SJCRH30 (cell line): ENCODE results near the gene KPTN. TPM values are rescaled to one million over a fixed set of nuclear protein-coding genes. Genes with fewer than 3 reads are reported as not detected.
A peak's percentile ranks its signal among the peaks of the same experiment; 100 is the strongest.

Experiments used
- DNase-seq, 2 experiments: peaks; one replicate each; pipeline ENCODE4 v3.0.0-alpha.2; 2015 to 2020
- H3K27ac ChIP-seq: fragments of 250-450 bp; sonication (Bioruptor Pico); 2 replicates; pipeline ENCODE4 v1.5.1; 2020; ENCODE audit warnings: mild to moderate bottlenecking, moderate library complexity
- H3K27me3 ChIP-seq: fragments of 250-450 bp; sonication (Bioruptor Pico); 2 replicates; pipeline ENCODE4 v1.5.1; 2020; ENCODE audit warnings: mild to moderate bottlenecking, moderate library complexity
- H3K36me3 ChIP-seq: fragments of 250-450 bp; sonication (Bioruptor Pico); 2 replicates; pipeline ENCODE4 v1.5.1; 2020; ENCODE audit warnings: mild to moderate bottlenecking, moderate library complexity
- H3K4me1 ChIP-seq: fragments of 250-450 bp; sonication (Bioruptor Pico); 2 replicates; pipeline ENCODE4 v1.5.1; 2020; ENCODE audit warnings: mild to moderate bottlenecking, moderate library complexity
- H3K4me3 ChIP-seq: fragments of 250-450 bp; sonication (Bioruptor Pico); 2 replicates; pipeline ENCODE4 v1.5.1; 2020; ENCODE audit warnings: mild to moderate bottlenecking, moderate library complexity
- H3K9me3 ChIP-seq: fragments of 250-450 bp; sonication (Bioruptor Pico); replicated peaks from 2 replicates; pipeline ENCODE4 v1.5.1; 2020; ENCODE audit warnings: mild to moderate bottlenecking, moderate library complexity
- total RNA-seq: library from RNA; depleted of rRNA; stranded (reverse); fragments of >200 nt; shearing (Covaris generic); gene quantifications from 2 replicates; pipeline ENCODE4 v1.2.3, GENCODE V29; 2014; rRNA removed

KPTN gene
- total RNA-seq, 1 experiment from 2014 or later, result 4.5 TPM

GRCh38 chr19:47432091-47432490 lies 51.9 kb downstream of the KPTN start:
- peaks cover 5% of the 10 kb centered on the region for H3K4me1 ChIP-seq
- no peak overlapping the region for H3K4me3 ChIP-seq
- no peaks in the 10 kb centered on the region for H3K9me3 ChIP-seq
- no peak for DNase-seq
- H3K27me3 ChIP-seq, result no peaks in the 10 kb centered on the region; the same call in 1 of the 2 replicates
- H3K27ac ChIP-seq, result no peak overlapping the region
- H3K36me3 ChIP-seq, result no peaks in the 10 kb centered on the region

GRCh38 chr19:47430041-47430802 lies 53.8 kb downstream of the KPTN start:
- Histone ChIP-seq H3K27me3 (no peaks in the 10 kb centered on the region), H3K4me3 (no peak overlapping the region), H3K27ac (no peak overlapping the region), H3K9me3 (no peaks in the 10 kb centered on the region), H3K36me3 (no peaks in the 10 kb centered on the region), H3K4me1 (peaks cover 5% of the 10 kb centered on the region)
- no peak for DNase-seq

GRCh38 chr19:47429140-47429793 lies 54.8 kb downstream of the KPTN start:
- Histone ChIP-seq H3K36me3 (no peaks in the 10 kb centered on the region), H3K27me3 (no peaks in the 10 kb centered on the region), H3K4me3 (no peak overlapping the region), H3K9me3 (no peaks in the 10 kb centered on the region), H3K4me1 (peaks cover 5% of the 10 kb centered on the region), H3K27ac (no peak overlapping the region)
- DNase-seq, result no peak

- Histone ChIP-seq H3K4me3 (peak overlapping the region; percentile 24), H3K9me3 (no peaks in the 10 kb centered on the region), H3K27ac (no peak overlapping the region), H3K27me3 (no peaks in the 10 kb centered on the region), H3K36me3 (no peaks in the 10 kb centered on the region), H3K4me1 (peaks cover 5% of the 10 kb centered on the region)
- DNase-seq, result peak; percentile 99
Observed at GRCh38 chr19:47428177-47428894, 55.7 kb downstream of the KPTN start.

GRCh38 chr19:47427241-47428176 lies 56.5 kb downstream of the KPTN start:
- Histone ChIP-seq H3K4me3 (peak overlapping the region; percentile 5; the same call in 1 of the 2 replicates), H3K36me3 (no peaks in the 10 kb centered on the region), H3K9me3 (no peaks in the 10 kb centered on the region), H3K27me3 (peaks cover 7% of the 10 kb centered on the region), H3K27ac (no peak overlapping the region), H3K4me1 (peaks cover 5% of the 10 kb centered on the region)
- peak; percentile 73 to 88 for DNase-seq

Other genes starting within 250 kb of the KPTN start
- 7.2 and 10.7 TPM in 2 replicates for gene CCDC9, start 227.7 kb downstream of the KPTN start, total RNA-seq
- 1.4 and 2.4 TPM in 2 replicates for gene INAFM1, start 209.3 kb downstream of the KPTN start, total RNA-seq
- not detected in 2 replicates for gene C5AR1, start 174.4 kb downstream of the KPTN start, total RNA-seq
- gene C5AR2, start 152.0 kb downstream of the KPTN start, total RNA-seq, result not detected in 2 replicates
- 18.9 and 20.3 TPM in 2 replicates for gene DHX34, start 134.9 kb downstream of the KPTN start, total RNA-seq
- gene MEIS3, start 64.7 kb downstream of the KPTN start, total RNA-seq, result 15.9 and 16.2 TPM in 2 replicates
- 0.10 TPM in 1 of 2 replicates, not detected in the other for gene SLC8A2, start 12.3 kb downstream of the KPTN start, total RNA-seq
- 71.5 and 77.0 TPM in 2 replicates for gene NAPA, start 30.8 kb upstream of the KPTN start, total RNA-seq
- not detected in 2 replicates for gene ZNF541, start 88.9 kb upstream of the KPTN start, total RNA-seq
- gene BICRA, start 124.9 kb upstream of the KPTN start, total RNA-seq, result 0.95 and 3.9 TPM in 2 replicates
- 9.0 and 9.4 TPM in 2 replicates for gene EHD2, start 229.2 kb upstream of the KPTN start, total RNA-seq